PC-3 (cell line): ENCODE measurements around the gene NR2F2. TPM values are rescaled to one million over a fixed set of nuclear protein-coding genes. Genes with fewer than 3 reads are reported as not detected.

Experiments used
- ATAC-seq: fragments of 200-7000 bp; cut with Tn5 transposase; 2 replicates; pipeline ENCODE4 v1.9.1; 2020; ENCODE audit warnings: mild to moderate bottlenecking, moderate library complexity
- BruUV-seq: library from RNA; stranded (reverse); fragments of 400-500 nt; replicated peaks from 2 replicates; lab custom pipeline; 2021; lab: Mats Ljungman, UMichigan
- CTCF ChIA-PET: fragments of 300-600 bp; sonication (Branson Sonifier 250); formaldehyde crosslinking; loops from one replicate; lab custom pipeline; 2022; ENCODE audit warnings: antibody characterized with exemption; lab: Charles Lee
- POLR2A ChIA-PET: fragments of 300-600 bp; sonication (Branson Sonifier 250); formaldehyde crosslinking; loops from one replicate; lab custom pipeline; 2022; ENCODE audit warnings: antibody characterized with exemption; ENCODE audit not compliant: unreplicated experiment; lab: Charles Lee
- DNase-seq: peaks from one replicate; pipeline ENCODE4 v3.0.0-alpha.2; 2015
- H2AFZ ChIP-seq: fragments of 300-600 bp; sonication (generic); 2 replicates; pipeline ENCODE4 v1.6.0; 2016; ENCODE audit warnings: antibody characterized with exemption, low read length
- H3F3A ChIP-seq: fragments of 300-600 bp; sonication (generic); one replicate; pipeline ENCODE4 v1.6.0; 2017; ENCODE audit warnings: antibody characterized with exemption, low read length, control low read depth, mild to moderate bottlenecking; ENCODE audit not compliant: unreplicated experiment
- H3K27ac ChIP-seq: fragments of 300-600 bp; sonication (generic); 2 replicates; pipeline ENCODE4 v1.5.1; 2016; ENCODE audit warnings: mild to moderate bottlenecking, low read length
- H3K27me3 ChIP-seq: fragments of 300-600 bp; sonication (generic); 2 replicates; pipeline ENCODE4 v1.6.1; 2016; ENCODE audit warnings: low read length, mixed read lengths
- H3K36me3 ChIP-seq: fragments of 300-600 bp; sonication (generic); 2 replicates; pipeline ENCODE4 v1.6.1; 2016; ENCODE audit warnings: low read depth, mixed run types, low read length, mixed read lengths
- H3K4me1 ChIP-seq: fragments of 300-600 bp; sonication (generic); 2 replicates; pipeline ENCODE4 v1.5.1; 2016; ENCODE audit warnings: low read length; ENCODE audit not compliant: insufficient read depth
- H3K4me2 ChIP-seq: fragments of 300-600 bp; sonication (generic); 2 replicates; pipeline ENCODE4 v1.6.0; 2016; ENCODE audit warnings: low read length
- H3K4me3 ChIP-seq: fragments of 300-600 bp; sonication (generic); 2 replicates; pipeline ENCODE4 v1.5.1; 2016; ENCODE audit warnings: mild to moderate bottlenecking, low read length, mixed read lengths
- H3K79me2 ChIP-seq: fragments of 300-600 bp; sonication (generic); 2 replicates; pipeline ENCODE4 v1.6.1; 2017; ENCODE audit warnings: low read length, mixed read lengths
- H3K9ac ChIP-seq: fragments of 300-600 bp; sonication (generic); 2 replicates; pipeline ENCODE4 v1.6.0; 2016; ENCODE audit warnings: mild to moderate bottlenecking, low read length
- H3K9me2 ChIP-seq: fragments of 300-600 bp; sonication (generic); replicated peaks from 2 replicates; pipeline ENCODE4 v1.6.1; 2016; ENCODE audit warnings: mixed run types, low read length, mixed read lengths
- H3K9me3 ChIP-seq: fragments of 300-600 bp; sonication (generic); 2 replicates; pipeline ENCODE4 v1.6.1; 2016; ENCODE audit warnings: low read length, mixed read lengths
- H4K20me1 ChIP-seq: fragments of 300-600 bp; sonication (generic); 2 replicates; pipeline ENCODE4 v1.6.1; 2016; ENCODE audit warnings: low read length, mixed read lengths
- CTCF ChIP-seq: fragments of 300-600 bp; sonication (generic); conservative IDR thresholded peaks from 2 replicates; pipeline ENCODE4 v1.5.1; 2017; ENCODE audit warnings: antibody characterized with exemption, low read depth, mild to moderate bottlenecking, low read length
- EZH2 ChIP-seq: fragments of 300-600 bp; sonication (generic); IDR thresholded peaks from one replicate; pipeline ENCODE4 v1.6.1; 2017; ENCODE audit warnings: antibody characterized with exemption, mild to moderate bottlenecking, low read length; ENCODE audit not compliant: unreplicated experiment
- EZH2phosphoT487 ChIP-seq: fragments of 300-600 bp; sonication (generic); IDR thresholded peaks from 2 replicates; pipeline ENCODE4 v1.6.1; 2018; ENCODE audit warnings: mild to moderate bottlenecking, antibody characterized with exemption, low read length, borderline replicate concordance
- intact Hi-C: fragments of 100-400 bp; cut with micrococcal nuclease; formaldehyde crosslinking; loops from 2 replicates; pipeline ENCODE4 v1.9.0; 2023
- total RNA-seq: library from RNA; depleted of rRNA; stranded (reverse); fragments of >200 nt; gene quantifications from 2 replicates; pipeline ENCODE4 v1.2.3, GENCODE V29; 2014

NR2F2 gene
- total RNA-seq, 1 experiment from 2014 or later = 19.6 TPM

GRCh38 chr15:96322536-96323318, 7.8 kb upstream of the NR2F2 start:
- ATAC-seq (no peak), DNase-seq (no peak)
- Histone ChIP-seq H3K4me1 (peaks cover 29% of the 10 kb centered on the region), H3K36me3 (no peaks in the 10 kb centered on the region), H3K27me3 (no peaks in the 10 kb centered on the region), H3K4me3 (peak overlapping the region; percentile 66), H3K27ac (no peak overlapping the region), H2AFZ (peak overlapping the region; percentile 91), H3K9me3 (no peaks in the 10 kb centered on the region), H3F3A (peaks cover 7% of the 10 kb centered on the region), H3K9ac (peak overlapping the region; percentile 67), H4K20me1 (no peaks in the 10 kb centered on the region), H3K4me2 (peak overlapping the region; percentile 89), H3K9me2 (no peaks in the 10 kb centered on the region), H3K79me2 (peaks cover 47% of the 10 kb centered on the region)
- intact Hi-C loops = loop anchor here (10.0 kb wide), 1 partner anchor 912 kb away; no protein-coding TSS in a partner anchor
- no peak for TF ChIP-seq EZH2
- TF ChIP-seq CTCF = no peak
- no peak for TF ChIP-seq EZH2phosphoT487
- CTCF ChIA-PET = no interaction called here
- POLR2A ChIA-PET = no interaction called here
- BruUV-seq = no TSS peak

- Histone ChIP-seq H3K9ac (no peak overlapping the region), H3K27ac (no peak overlapping the region), H3K4me3 (no peak overlapping the region), H3K36me3 (no peaks in the 10 kb centered on the region), H3K9me2 (no peaks in the 10 kb centered on the region), H3K79me2 (peaks cover 55% of the 10 kb centered on the region), H3K4me1 (peaks cover 37% of the 10 kb centered on the region), H3K9me3 (no peaks in the 10 kb centered on the region), H3F3A (peaks cover 7% of the 10 kb centered on the region), H2AFZ (no peak overlapping the region), H3K4me2 (peak overlapping the region; percentile 97), H3K27me3 (no peaks in the 10 kb centered on the region), H4K20me1 (no peaks in the 10 kb centered on the region)
- TF ChIP-seq CTCF = no peak
- TF ChIP-seq EZH2phosphoT487 = no peak
- TF ChIP-seq EZH2 = no peak
- ChIA-PET CTCF (no interaction called here), POLR2A (no interaction called here)
- no TSS peak for BruUV-seq
- DNase-seq (no peak), ATAC-seq (no peak)
- intact Hi-C loops = loop anchor here (10.0 kb wide), 1 partner anchor 911 kb away; no protein-coding TSS in a partner anchor
Observed at GRCh38 chr15:96323319-96324145, 7.0 kb upstream of the NR2F2 start.
